Psoas muscle (tissue), 8 donors: Measurements from ENCODE around the gene ZNF57. TPM values are rescaled to one million over a fixed set of nuclear protein-coding genes. Genes with fewer than 3 reads are reported as not detected.
A peak's percentile ranks its signal among the peaks of the same experiment; 100 is the strongest.

ENCODE experiments used
- ATAC-seq, 4 donors: fragments of 200-7000 bp; cut with Tn5 transposase; one replicate each; pipeline ENCODE4 v1.9.1; 2020; ENCODE audit warnings: moderate library complexity in 3 of 4, mild to moderate bottlenecking in 2 of 4
- DNase-seq, 2 donors: peaks; one replicate each; pipeline ENCODE4 v3.0.0-alpha.2; 2020
- H3K27ac ChIP-seq: fragments of 200-600 bp; one replicate; pipeline ENCODE4 v1.8.0; 2022
- H3K27me3 ChIP-seq, 3 donors: fragments of 200-600 bp in 1 of 3; one replicate each; pipeline versions ENCODE4 v1.6.1 to v1.8.0; 2013 to 2022; ENCODE audit warnings: low read length in 2 of 3, mild to moderate bottlenecking in 2 of 3, moderate library complexity in 1 of 3; ENCODE audit not compliant: insufficient read depth in 3 of 3
- H3K36me3 ChIP-seq, 2 donors: fragments of 200-600 bp in 1 of 2; one replicate each; pipeline versions ENCODE4 v1.6.1 to v1.8.0; 2013 to 2022; ENCODE audit warnings: low read depth in 1 of 2, mild to moderate bottlenecking in 1 of 2, moderate library complexity in 1 of 2; ENCODE audit not compliant: insufficient read depth in 1 of 2
- H3K4me1 ChIP-seq: fragments of 200-600 bp; one replicate; pipeline ENCODE4 v1.8.0; 2022
- H3K4me3 ChIP-seq: fragments of 200-600 bp; one replicate; pipeline ENCODE4 v1.8.0; 2022; ENCODE audit warnings: mild to moderate bottlenecking
- H3K9me3 ChIP-seq: fragments of 200-600 bp; one replicate; pipeline ENCODE4 v1.8.0; 2022
- WGBS, 3 donors: extraction: QIAGEN DNeasy Blood & Tissue Kit; methylation state at CpG; one replicate each; pipeline versions ENCODE4 v1.1.6 to v1.1.7; 2013; 5-methylcytosine and 5-hydroxymethylcytosine counted together
- intact Hi-C, 2 donors: fragments of 100-400 bp; cut with DNase I; formaldehyde crosslinking; loops; one replicate each; pipeline versions ENCODE4 v1.11.0 to v1.14.2; 2022
- polyA plus RNA-seq, 3 donors: library from polyadenylated mRNA; stranded (reverse); fragments of 200-250 nt; gene quantifications; one replicate each; pipeline ENCODE4 v1.2.3, GENCODE V29; 2013
- total RNA-seq, 4 donors: library from RNA; stranded (reverse); fragmentation: NEBNext Ultra II Directional in 2 of 4; extraction: Animal tissue kit (Norgen Biotek cat#: 25700) in 2 of 4; gene quantifications; one replicate each; pipeline versions ENCODE4 v1.2.1 to v1.2.4, GENCODE V29; 2021 to 2023
- TF ChIP-seq, protein P1 (sequence below): fragments of 200-600 bp; IDR thresholded peaks from one replicate; pipeline ENCODE4 v1.8.0; 2022; ENCODE audit warnings: antibody characterized with exemption
- donor health status: healthy with polysubstance abuse.
- donor health status: DM: no; HTN: no; CAD: no; lungs with moderate emphysema.
- donor health status: Bipolar disorder and iron deficiency.
- donor health status: healthy.
- donor health status: DM: yes; HTN: yes; CAD: no.
- donor health status: DM: no; HTN: no; CAD: no.
- donor health status: DM: no; HTN: no; CAD: no.
- donor health status: DM: yes; HTN: yes; CAD: no.

Gene ZNF57
- total and polyA plus RNA-seq, 7 donors = 0.65 to 1.9 (median 1.1) TPM

DNA sequence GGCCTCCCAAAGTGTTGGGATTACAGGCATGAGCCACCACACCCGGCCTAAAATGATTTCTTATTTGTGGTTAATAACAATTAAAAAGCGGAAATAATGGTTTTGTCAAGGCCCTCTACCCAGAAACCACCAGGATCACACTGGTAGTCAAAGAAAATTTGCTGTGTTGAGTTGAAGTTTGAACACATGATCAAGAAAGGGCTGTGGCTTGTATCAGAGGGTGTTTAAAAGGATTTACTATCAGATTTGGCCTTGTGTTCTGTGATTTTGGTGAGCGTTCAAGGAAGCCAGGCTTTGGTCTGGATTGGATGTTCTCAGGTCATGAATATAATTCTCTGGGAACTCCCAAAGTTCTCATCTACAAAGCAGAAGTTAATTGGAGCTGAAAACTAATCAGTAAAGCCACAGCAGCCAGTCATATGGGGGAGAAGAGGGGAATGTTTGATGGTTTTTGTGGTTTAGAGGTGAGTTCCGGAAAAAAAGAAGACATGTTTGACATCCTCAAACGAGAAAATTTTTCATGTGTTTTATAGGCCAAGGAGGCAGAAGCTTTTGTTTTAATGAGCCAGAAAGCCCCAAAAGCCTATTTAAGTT is 44.2 kb upstream of the ZNF57 start:
- H3K36me3 ChIP-seq = peaks cover 17 to 29% of the 10 kb centered on the region in 2 donors
- 92 to 94% (median 93%) methylated on average over 5 of the region's 5 CpGs for WGBS, 3 donors
- H3K4me3 ChIP-seq = no peak overlapping the region
- TF ChIP-seq, protein P1, sequence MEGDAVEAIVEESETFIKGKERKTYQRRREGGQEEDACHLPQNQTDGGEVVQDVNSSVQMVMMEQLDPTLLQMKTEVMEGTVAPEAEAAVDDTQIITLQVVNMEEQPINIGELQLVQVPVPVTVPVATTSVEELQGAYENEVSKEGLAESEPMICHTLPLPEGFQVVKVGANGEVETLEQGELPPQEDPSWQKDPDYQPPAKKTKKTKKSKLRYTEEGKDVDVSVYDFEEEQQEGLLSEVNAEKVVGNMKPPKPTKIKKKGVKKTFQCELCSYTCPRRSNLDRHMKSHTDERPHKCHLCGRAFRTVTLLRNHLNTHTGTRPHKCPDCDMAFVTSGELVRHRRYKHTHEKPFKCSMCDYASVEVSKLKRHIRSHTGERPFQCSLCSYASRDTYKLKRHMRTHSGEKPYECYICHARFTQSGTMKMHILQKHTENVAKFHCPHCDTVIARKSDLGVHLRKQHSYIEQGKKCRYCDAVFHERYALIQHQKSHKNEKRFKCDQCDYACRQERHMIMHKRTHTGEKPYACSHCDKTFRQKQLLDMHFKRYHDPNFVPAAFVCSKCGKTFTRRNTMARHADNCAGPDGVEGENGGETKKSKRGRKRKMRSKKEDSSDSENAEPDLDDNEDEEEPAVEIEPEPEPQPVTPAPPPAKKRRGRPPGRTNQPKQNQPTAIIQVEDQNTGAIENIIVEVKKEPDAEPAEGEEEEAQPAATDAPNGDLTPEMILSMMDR = no peak
- DNase-seq (no peak), ATAC-seq (no peak)
- H3K27me3 ChIP-seq = no peaks in the 10 kb centered on the region
- intact Hi-C loops = no loop called here
- H3K9me3 ChIP-seq = peaks cover 85% of the 10 kb centered on the region
- no peak overlapping the region for H3K27ac ChIP-seq
- no peaks in the 10 kb centered on the region for H3K4me1 ChIP-seq

DNA sequence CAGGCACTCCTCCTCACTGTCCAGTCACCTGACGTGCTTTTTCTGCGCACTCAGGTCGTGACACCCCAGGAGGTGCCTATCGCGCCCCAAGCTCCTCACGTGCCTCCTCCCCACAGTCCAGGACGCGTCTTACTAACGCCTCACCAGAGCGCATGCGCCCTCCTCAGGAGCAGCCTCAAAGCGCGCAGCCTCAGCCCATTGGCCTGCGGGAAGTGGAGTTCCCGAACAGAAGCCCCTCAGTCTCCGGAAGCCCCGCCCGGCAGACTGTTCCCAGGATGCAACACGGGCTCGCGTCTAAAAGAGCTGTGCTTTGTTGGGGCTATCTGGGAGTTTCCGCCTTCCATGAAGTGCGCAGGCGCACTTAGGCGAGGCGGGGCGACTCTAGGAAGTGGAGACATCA is 41.9 kb upstream of the ZNF57 start:
- no peaks in the 10 kb centered on the region for H3K27me3 ChIP-seq
- TF ChIP-seq, protein P1 = no peak
- peaks cover 61% of the 10 kb centered on the region for H3K9me3 ChIP-seq
- H3K36me3 ChIP-seq = peaks cover 0 to 6% of the 10 kb centered on the region in 2 donors
- WGBS, 3 donors = 77 to 82% (median 79%) methylated on average over 27 of the region's 27 CpGs
- intact Hi-C loops = no loop called here
- ATAC-seq (no peak), DNase-seq (no peak)
- no peak overlapping the region for H3K4me3 ChIP-seq
- H3K27ac ChIP-seq = no peak overlapping the region
- no peaks in the 10 kb centered on the region for H3K4me1 ChIP-seq

DNA sequence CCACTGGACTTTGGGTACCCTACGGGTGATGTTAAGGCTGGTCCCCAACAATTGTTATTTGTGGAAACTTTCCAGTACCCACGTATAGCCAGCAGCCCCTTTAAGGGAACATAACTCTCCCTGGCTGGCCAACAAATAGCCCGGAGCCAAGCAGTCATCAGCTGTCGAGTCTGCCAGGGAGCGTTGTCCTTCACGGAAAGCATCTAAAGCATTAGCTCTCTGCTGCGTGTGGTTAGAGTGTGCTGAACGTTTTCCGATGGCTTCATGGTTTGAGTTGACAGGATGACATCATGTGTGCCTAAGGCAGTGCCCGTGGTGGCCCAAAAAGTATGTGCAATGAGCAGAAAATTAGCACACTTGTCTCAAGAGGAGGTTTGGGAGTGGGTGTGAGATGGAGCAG is 36.9 kb upstream of the ZNF57 start:
- 27 to 37% (median 28%) methylated on average over 10 of the region's 10 CpGs for WGBS, 3 donors
- H3K9me3 ChIP-seq = peaks cover 13% of the 10 kb centered on the region
- TF ChIP-seq, protein P1 = no peak
- DNase-seq (no peak), ATAC-seq (peak in 2 of 4 donors; percentile 13 to 33)
- H3K27ac ChIP-seq = no peak overlapping the region
- intact Hi-C loops = no loop called here
- no peak overlapping the region for H3K4me3 ChIP-seq
- no peaks in the 10 kb centered on the region for H3K36me3 ChIP-seq
- no peaks in the 10 kb centered on the region for H3K4me1 ChIP-seq
- H3K27me3 ChIP-seq = no peaks in the 10 kb centered on the region

DNA sequence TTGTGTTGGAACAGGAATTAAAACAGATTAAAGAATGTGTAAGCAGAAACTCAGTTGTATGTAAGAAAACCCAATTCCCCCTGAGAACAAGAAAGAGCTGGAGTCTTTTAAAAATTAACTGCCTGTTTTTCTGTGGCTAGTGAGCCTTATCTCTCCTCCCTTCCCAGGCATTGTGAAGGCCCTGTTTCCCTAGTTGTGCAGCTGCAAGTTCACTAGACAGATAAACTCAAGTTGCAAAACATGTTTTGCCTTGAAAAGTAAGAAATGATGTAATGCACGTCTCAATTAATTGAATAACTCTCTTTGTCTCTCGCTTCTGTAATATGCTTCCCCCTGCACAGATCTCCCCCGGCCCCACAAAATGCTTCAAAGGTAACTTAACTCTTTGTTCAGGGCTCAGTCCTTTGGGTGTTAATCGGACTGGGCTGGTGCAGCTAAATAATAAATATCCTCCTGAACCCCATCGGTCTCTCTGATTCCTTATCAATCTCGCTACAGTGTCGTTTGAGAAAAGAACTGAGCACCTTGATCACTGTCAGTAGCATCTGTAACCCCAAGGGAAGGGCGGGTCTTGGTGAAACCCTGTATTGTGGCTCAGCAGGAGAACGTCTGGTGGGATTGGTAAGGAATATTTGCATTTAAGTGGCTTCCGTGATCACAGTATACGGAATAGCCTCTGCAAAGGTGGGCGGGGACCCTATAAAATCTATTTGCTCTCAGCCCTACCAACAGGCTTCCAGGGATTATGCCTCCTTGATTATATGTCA is 35.2 kb upstream of the ZNF57 start:
- H3K27ac ChIP-seq = no peak overlapping the region
- H3K27me3 ChIP-seq = no peaks in the 10 kb centered on the region
- TF ChIP-seq, protein P1 = no peak
- no peaks in the 10 kb centered on the region for H3K9me3 ChIP-seq
- no peaks in the 10 kb centered on the region for H3K36me3 ChIP-seq
- ATAC-seq = no peak
- no peak overlapping the region for H3K4me3 ChIP-seq
- WGBS, 3 donors = 73 to 85% (median 78%) methylated on average over 12 of the region's 12 CpGs
- no peaks in the 10 kb centered on the region for H3K4me1 ChIP-seq
- no peak for DNase-seq
- intact Hi-C loops = no loop called here
